B cell (primary cell): ENCODE measurements around the gene PXMP4. TPM values are rescaled to one million over a fixed set of nuclear protein-coding genes. Genes with fewer than 3 reads are reported as not detected.

Source experiments
- ATAC-seq: fragments of 200-7000 bp; cut with Tn5 transposase; one replicate; pipeline ENCODE4 v1.10.0; 2021; ENCODE audit warnings: low read depth, mild to moderate bottlenecking, moderate number of reproducible peaks, moderate library complexity
- CTCF ChIA-PET: fragments of 350-600 bp; sonication (Branson Sonifier 250); formaldehyde crosslinking; loops from one replicate; lab custom pipeline; 2021; ENCODE audit warnings: antibody characterized with exemption, inconsistent platforms; lab: Charles Lee
- POLR2A ChIA-PET: fragments of 350-600 bp; sonication (Branson Sonifier 250); formaldehyde crosslinking; loops from one replicate; lab custom pipeline; 2021; ENCODE audit warnings: antibody characterized with exemption; lab: Charles Lee
- DNase-seq: peaks from one replicate; pipeline ENCODE4 v3.0.0; 2013
- H2AFZ ChIP-seq: 2 replicates; pipeline ENCODE4 v1.6.1; 2012; ENCODE audit warnings: mild to moderate bottlenecking, low read depth, low read length; ENCODE audit not compliant: insufficient read depth, poor library complexity, severe bottlenecking
- H3K27ac ChIP-seq, 2 donors: 1 replicate in 1 of 2; 2 replicates in 1 of 2; pipeline ENCODE4 v1.5.1; 2012 to 2013; ENCODE audit warnings: low read length in 2 of 2, mild to moderate bottlenecking in 2 of 2, moderate library complexity in 1 of 2
- H3K27me3 ChIP-seq, 4 experiments: fragments of 200-600 bp in 1 of 4; sonication (generic) in 1 of 4; replicated peaks in 1 of 4; 1 replicate in 2 of 4; 2 replicates in 2 of 4; pipeline versions ENCODE4 v1.6.1 to v1.7.0; 2013 to 2016; ENCODE audit warnings: low read length in 3 of 4, mild to moderate bottlenecking in 2 of 4, mixed read lengths in 1 of 4, moderate library complexity in 1 of 4; ENCODE audit not compliant: insufficient read depth in 4 of 4, control insufficient read depth in 3 of 4; ENCODE audit errors: control extremely low read depth in 1 of 4
- H3K36me3 ChIP-seq, 2 experiments: replicated peaks in 1 of 2; 1 replicate in 1 of 2; 2 replicates in 1 of 2; pipeline versions ENCODE4 v1.6.1 to v1.7.1; 2013; ENCODE audit warnings: low read length in 1 of 2; ENCODE audit not compliant: insufficient read depth in 2 of 2, control insufficient read depth in 1 of 2; ENCODE audit errors: control extremely low read depth in 1 of 2, extremely low read depth in 1 of 2
- H3K4me1 ChIP-seq, 2 donors: fragments of 200-600 bp in 1 of 2; sonication (generic) in 1 of 2; 1 replicate in 1 of 2; 2 replicates in 1 of 2; pipeline versions ENCODE4 v1.5.1 to v1.6.1; 2013 to 2017; ENCODE audit warnings: low read length in 2 of 2; ENCODE audit not compliant: control insufficient read depth in 2 of 2, insufficient read depth in 2 of 2
- H3K4me2 ChIP-seq: replicated peaks from 2 replicates; pipeline ENCODE3; 2012; ENCODE audit warnings: mild to moderate bottlenecking, low read depth, low read length; ENCODE audit not compliant: poor library complexity, severe bottlenecking
- H3K4me3 ChIP-seq, 5 experiments: fragments of 200-600 bp in 1 of 5; sonication (generic) in 1 of 5; 1 replicate in 3 of 5; 2 replicates in 2 of 5; pipeline versions ENCODE4 v1.5.1 to v1.7.0; 2011 to 2016; ENCODE audit warnings: low read length in 4 of 5, mild to moderate bottlenecking in 4 of 5, low read depth in 2 of 5, control low read depth in 1 of 5, moderate library complexity in 1 of 5; ENCODE audit not compliant: insufficient read depth in 1 of 5; ENCODE audit errors: control extremely low read depth in 1 of 5, extremely low read depth in 1 of 5
- H3K79me2 ChIP-seq: fragments of 200-600 bp; sonication (generic); one replicate; pipeline ENCODE4 v1.6.0; 2016; ENCODE audit warnings: low read length; ENCODE audit not compliant: control insufficient read depth, insufficient read depth
- H3K9ac ChIP-seq: fragments of 200-600 bp; sonication (generic); 2 replicates; pipeline ENCODE4 v1.6.1; 2017; ENCODE audit warnings: mild to moderate bottlenecking, low read length, moderate library complexity
- H3K9me3 ChIP-seq, 3 donors: one replicate each; pipeline versions ENCODE4 v1.6.1 to v1.7.1; 2013; ENCODE audit warnings: low read length in 2 of 3; ENCODE audit not compliant: control insufficient read depth in 2 of 3, insufficient read depth in 1 of 3; ENCODE audit errors: control extremely low read depth in 1 of 3
- H4K20me1 ChIP-seq: 2 replicates; pipeline ENCODE4 v1.6.0; 2012; ENCODE audit warnings: mild to moderate bottlenecking, low read length; ENCODE audit not compliant: insufficient read depth, control insufficient read depth, poor library complexity, severe bottlenecking
- H3K27ac Mint-ChIP-seq: one replicate; pipeline ENCODE4 v1.8.0; 2021; ENCODE audit warnings: mixed read lengths
- H3K27me3 Mint-ChIP-seq: one replicate; pipeline ENCODE4 v1.8.0; 2021; ENCODE audit warnings: mixed read lengths
- H3K4me1 Mint-ChIP-seq: one replicate; pipeline ENCODE4 v1.8.0; 2021; ENCODE audit warnings: mixed read lengths
- H3K4me3 Mint-ChIP-seq: one replicate; pipeline ENCODE4 v1.8.0; 2021; ENCODE audit warnings: mixed read lengths
- H3K9me3 Mint-ChIP-seq: one replicate; pipeline ENCODE4 v1.8.0; 2022; ENCODE audit warnings: mixed read lengths; ENCODE audit not compliant: insufficient read depth
- EZH2 ChIP-seq: IDR thresholded peaks from 2 replicates; pipeline ENCODE4 v1.6.1; 2012; ENCODE audit warnings: borderline replicate concordance, low read depth, mild to moderate bottlenecking, moderate library complexity, low read length; ENCODE audit not compliant: insufficient read depth, poor library complexity, severe bottlenecking
- WGBS: methylation state at CpG from one replicate; pipeline ENCODE4 v1.1.5; 2013; ENCODE audit warnings: missing lambda C conversion rate; ENCODE audit not compliant: insufficient coverage; 5-methylcytosine and 5-hydroxymethylcytosine counted together
- intact Hi-C: fragments of 100-400 bp; cut with micrococcal nuclease; formaldehyde crosslinking; loops from one replicate; pipeline ENCODE4 v1.10.0; 2022
- polyA plus RNA-seq: library from polyadenylated mRNA; depleted of rRNA; stranded (reverse); fragments of >200 nt; gene quantifications from 2 replicates; pipeline ENCODE4 v1.2.3, GENCODE V29; 2012
- total RNA-seq, 2 donors: library from RNA; stranded (reverse); fragments of 120-200 nt in 1 of 2; gene quantifications; 1 replicate in 1 of 2; 2 replicates in 1 of 2; pipeline versions ENCODE4 v1.2.3 to v1.2.4, GENCODE V29; 2013 to 2022
- TF ChIP-seq, protein P1 (sequence below): fragments of 200-600 bp; IDR thresholded peaks from one replicate; pipeline ENCODE4 v1.8.0; 2022; ENCODE audit warnings: antibody characterized with exemption, mild to moderate bottlenecking

Gene PXMP4
- total and polyA plus RNA-seq, 2 donors (not counting 1 experiment from before 2014, with no cell fraction given): 5.0 to 6.6 TPM

- no peaks in the 10 kb centered on the region for H3K9me3 Mint-ChIP-seq
- CTCF ChIA-PET: interaction anchor here (1.0 to 5.4 kb wide), 5 partner anchors 8 to 208 kb away, joined by 4 to 53 read pairs (median 23); partner anchors contain the start of genes ACTL10 and C20orf144
- 84% methylated on average over 2 of the region's 4 CpGs for WGBS
- no peaks in the 10 kb centered on the region for H3K36me3 ChIP-seq
- TF ChIP-seq, protein P1, sequence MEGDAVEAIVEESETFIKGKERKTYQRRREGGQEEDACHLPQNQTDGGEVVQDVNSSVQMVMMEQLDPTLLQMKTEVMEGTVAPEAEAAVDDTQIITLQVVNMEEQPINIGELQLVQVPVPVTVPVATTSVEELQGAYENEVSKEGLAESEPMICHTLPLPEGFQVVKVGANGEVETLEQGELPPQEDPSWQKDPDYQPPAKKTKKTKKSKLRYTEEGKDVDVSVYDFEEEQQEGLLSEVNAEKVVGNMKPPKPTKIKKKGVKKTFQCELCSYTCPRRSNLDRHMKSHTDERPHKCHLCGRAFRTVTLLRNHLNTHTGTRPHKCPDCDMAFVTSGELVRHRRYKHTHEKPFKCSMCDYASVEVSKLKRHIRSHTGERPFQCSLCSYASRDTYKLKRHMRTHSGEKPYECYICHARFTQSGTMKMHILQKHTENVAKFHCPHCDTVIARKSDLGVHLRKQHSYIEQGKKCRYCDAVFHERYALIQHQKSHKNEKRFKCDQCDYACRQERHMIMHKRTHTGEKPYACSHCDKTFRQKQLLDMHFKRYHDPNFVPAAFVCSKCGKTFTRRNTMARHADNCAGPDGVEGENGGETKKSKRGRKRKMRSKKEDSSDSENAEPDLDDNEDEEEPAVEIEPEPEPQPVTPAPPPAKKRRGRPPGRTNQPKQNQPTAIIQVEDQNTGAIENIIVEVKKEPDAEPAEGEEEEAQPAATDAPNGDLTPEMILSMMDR: no peak
- no peak for TF ChIP-seq EZH2
- H3K27me3 Mint-ChIP-seq: no peaks in the 10 kb centered on the region
- no peaks in the 10 kb centered on the region for H3K79me2 ChIP-seq
- no peak overlapping the region for H3K9ac ChIP-seq
- H3K4me3 Mint-ChIP-seq: no peak overlapping the region
- no peak for ATAC-seq
- peaks cover 0 to 9% of the 10 kb centered on the region in 2 donors for H3K4me1 ChIP-seq
- DNase-seq: no peak
- no peak overlapping the region for H2AFZ ChIP-seq
- H3K27ac Mint-ChIP-seq: no peak overlapping the region
- no peaks in the 10 kb centered on the region for H4K20me1 ChIP-seq
- POLR2A ChIA-PET: no interaction called here
- H3K4me2 ChIP-seq: no peak overlapping the region
- no peaks in the 10 kb centered on the region for H3K9me3 ChIP-seq
- no peak overlapping the region for H3K4me3 ChIP-seq
- H3K27me3 ChIP-seq: no peaks in the 10 kb centered on the region
- intact Hi-C loops: no loop called here
- no peak overlapping the region for H3K27ac ChIP-seq
- H3K4me1 Mint-ChIP-seq: peaks cover 5% of the 10 kb centered on the region
These were observed 64.9 kb downstream of the PXMP4 start for GRCh38 chr20:33655164-33655563.

GRCh38 chr20:33654680-33655161, 65.4 kb downstream of the PXMP4 start:
- Histone ChIP-seq H3K79me2 (no peaks in the 10 kb centered on the region), H3K9ac (no peak overlapping the region), H3K4me3 (no peak overlapping the region), H3K36me3 (no peaks in the 10 kb centered on the region), H3K4me2 (no peak overlapping the region), H4K20me1 (no peaks in the 10 kb centered on the region), H3K27ac (no peak overlapping the region), H3K9me3 (no peaks in the 10 kb centered on the region), H3K4me1 (peaks cover 0 to 9% of the 10 kb centered on the region in 2 donors), H2AFZ (no peak overlapping the region), H3K27me3 (no peaks in the 10 kb centered on the region)
- no peaks in the 10 kb centered on the region for H3K27me3 Mint-ChIP-seq
- no peak for ATAC-seq
- no peak for DNase-seq
- ChIA-PET POLR2A (no interaction called here), CTCF (interaction anchor here (1.0 to 5.4 kb wide), 8 partner anchors 9 to 208 kb away, joined by 3 to 53 read pairs (median 12); partner anchors contain the start of genes ACTL10, C20orf144 and ZNF341)
- H3K4me3 Mint-ChIP-seq: no peak overlapping the region
- intact Hi-C loops: loop anchor here (5.0 kb wide), 1 partner anchor 262 kb away; no protein-coding TSS in a partner anchor
- no peak overlapping the region for H3K27ac Mint-ChIP-seq
- peaks cover 5% of the 10 kb centered on the region for H3K4me1 Mint-ChIP-seq
- TF ChIP-seq, protein P1: no peak
- TF ChIP-seq EZH2: no peak
- 88% methylated on average over 12 of the region's 14 CpGs for WGBS
- H3K9me3 Mint-ChIP-seq: no peaks in the 10 kb centered on the region
